SIG-M5 treated with dmso at 0.1 percent for 504 hours (cell line): Measurements from ENCODE around the gene FAM187B.
"Not testable (repeated sequence)": the region's sequence is repeated elsewhere in the genome, so short reads cannot be mapped to it uniquely, and the experiment has no call there.

Source experiments
- DNase-seq: peaks from one replicate; lab custom pipeline; 2025; ENCODE audit not compliant: unreplicated experiment; lab: John Stamatoyannopoulos, UW

The FAM187B gene

DNA sequence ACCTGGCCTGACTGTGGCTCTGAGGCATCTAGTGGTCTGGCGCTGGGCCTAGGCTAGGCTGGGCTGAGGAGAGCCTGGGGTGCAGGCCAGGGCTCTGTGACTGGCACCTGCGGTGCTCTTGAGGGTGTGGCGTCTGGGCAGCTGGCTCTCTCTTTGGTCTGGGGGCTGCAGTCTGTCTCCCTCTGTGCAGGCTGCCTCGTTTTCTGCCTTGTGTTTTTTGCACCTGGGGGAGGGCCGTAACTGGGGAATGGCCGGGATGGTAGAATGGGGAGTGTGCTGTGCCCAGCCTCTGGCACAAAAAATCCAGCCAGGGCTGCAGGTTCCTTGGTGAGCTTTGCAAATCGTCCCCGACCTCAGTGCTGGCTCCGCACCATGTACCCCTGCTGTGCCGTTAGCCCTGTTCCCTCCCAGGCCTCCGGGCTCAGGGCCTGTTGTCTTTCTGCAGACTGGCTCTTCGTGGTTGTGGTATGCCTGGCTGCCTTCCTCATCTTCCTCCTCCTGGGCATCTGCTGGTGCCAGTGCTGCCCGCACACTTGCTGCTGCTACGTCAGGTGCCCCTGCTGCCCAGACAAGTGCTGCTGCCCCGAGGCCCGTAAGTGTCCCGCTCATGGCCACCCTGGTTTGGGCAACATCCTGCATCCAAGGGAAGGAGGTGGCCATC is 33.7 kb upstream of the FAM187B start:
- DNase-seq = no peak

DNA sequence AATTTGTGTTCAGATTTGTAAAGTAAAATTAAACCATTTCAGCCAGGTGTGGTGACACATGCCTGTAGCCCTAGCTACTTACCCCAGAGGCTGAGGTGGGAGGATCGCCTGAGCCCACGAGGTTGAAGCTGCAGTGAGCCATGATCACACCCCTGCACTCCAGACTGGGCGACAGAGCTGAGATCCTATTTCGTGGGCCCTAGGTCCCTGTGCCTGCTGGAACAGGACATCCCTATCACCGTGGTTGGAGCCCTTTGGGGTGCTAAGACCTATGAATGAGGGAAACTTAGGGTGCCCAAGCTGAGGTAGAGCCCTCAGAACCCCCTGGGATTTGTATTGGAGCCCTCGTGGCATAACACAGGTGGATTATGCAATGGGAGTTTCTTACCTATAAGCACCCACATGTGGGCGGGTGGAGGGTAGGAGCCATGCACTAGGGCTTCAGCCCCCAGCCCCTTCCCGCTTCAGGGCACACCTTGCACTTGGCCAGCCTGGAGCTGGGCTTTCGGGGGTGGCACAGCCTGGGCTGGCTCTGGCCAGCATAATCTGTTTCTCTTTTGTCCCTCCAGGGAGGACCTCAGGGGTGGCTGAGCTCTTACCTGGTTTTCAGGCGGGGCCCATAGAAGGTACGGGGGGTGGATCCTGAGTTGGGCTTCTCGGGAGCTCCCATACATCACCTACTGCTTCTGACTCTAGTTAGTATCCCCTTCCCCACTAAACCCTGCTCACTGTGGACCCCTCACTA is 33.0 kb upstream of the FAM187B start:
- DNase-seq = no peak

DNA sequence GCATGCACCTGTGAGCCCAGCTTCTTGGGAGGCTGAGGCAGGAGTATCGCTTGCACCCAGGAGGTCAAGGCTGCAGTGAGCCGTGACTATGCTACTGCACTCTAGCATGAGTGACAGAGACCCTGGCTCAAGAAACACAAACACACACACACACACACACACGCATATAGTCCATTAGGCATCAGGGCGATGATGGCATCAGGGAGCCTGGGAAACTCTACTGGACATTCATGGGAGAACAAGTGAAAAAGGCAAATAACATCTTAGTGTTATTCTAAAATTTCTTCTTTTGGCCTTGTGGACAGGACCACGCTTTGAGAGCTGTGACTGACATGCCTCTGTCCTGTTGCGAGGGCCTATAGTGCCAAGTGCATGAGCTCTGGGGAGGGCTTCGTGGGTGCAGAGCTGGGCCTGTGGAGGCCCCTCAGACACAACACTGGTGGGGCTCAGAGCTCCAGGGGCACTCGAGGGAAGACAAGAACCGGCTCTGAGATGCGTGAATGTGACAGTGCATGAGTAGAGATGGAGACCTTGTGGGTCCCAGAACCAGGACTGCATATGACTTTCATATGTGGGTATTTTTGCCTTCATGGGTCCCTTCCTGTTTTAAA is 32.3 kb upstream of the FAM187B start:
- no peak for DNase-seq

DNA sequence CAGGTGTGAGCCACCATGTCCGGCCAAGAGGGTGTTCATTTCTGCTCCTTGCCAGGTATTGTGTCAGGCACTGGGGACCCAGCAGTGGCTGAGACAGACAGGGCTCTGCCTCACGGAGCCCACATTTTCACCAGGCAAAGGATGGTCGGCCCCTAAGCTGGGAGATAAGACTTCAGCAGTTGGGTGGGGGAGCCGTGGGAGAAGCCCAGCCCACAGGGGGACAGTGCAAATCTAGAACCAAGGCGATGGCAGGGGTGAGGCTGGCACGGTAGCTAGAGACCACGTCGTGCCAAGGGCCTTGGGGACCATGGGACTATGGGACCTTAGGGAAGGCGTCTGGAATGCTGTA is 28.5 kb upstream of the FAM187B start:
- no peak for DNase-seq

DNA sequence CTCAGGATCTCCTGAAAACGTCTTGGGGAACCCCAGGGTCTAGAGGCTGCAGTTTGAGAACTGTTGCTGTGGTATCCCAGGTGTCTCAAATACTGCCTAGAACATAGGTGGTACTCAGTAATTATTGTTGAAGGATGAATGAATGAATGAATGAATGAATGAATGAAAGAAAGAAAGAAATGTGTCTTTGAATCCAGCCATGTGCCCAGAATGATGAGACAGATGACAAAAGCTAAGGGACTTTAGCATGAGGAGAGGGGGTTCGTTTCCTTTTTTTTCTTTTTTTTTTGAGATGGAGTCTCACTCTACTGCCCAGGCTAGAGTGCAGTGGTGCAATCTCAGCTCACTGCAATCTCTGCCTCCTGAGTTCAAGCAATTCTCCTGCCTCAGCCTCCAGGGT is 28.0 kb upstream of the FAM187B start:
- no peak for DNase-seq

DNA sequence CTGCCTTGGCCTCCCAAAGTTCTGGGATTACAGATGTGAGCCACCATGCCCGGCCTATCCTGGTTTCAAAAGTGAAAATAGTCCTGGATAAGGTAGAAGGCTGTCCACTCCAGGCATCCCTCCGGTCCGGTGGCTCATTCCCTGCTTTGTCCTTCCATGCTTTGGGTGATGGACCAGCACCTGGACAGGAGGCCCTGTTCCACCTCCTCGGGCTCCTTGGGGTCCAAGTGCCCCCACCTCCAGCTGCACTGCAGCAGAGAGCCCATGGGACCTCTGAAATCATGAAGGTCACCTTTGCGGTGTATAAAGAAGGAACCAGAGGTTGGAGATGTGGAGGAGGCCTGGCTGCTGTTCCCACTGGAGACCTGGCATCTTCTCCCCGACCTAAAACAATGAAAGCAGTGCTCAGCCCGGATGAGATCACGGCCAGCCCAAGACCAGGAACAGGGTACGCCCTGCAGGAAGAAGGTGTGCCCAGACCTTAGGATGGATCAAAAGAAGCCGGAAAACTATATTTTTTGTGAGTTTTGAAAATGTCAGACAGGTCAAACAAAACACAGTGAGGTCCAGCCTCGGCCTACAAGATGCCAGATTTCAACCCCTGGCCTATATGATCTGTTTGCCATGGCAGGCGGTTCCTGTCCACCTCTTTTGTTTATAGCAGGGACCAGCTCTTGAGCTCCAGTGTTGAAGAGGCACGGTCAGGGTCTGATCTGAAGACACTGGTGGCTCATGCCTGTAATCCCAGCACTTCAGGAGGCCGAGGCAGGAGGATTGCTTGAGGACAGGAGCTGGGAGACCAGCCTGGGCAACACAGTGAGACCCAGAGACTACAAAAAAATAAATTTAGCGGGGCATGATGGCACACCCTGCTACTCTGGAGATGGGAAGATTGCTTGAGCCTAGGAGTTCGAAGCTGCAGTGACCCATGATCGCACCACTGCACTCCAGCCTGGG is 26.1 kb upstream of the FAM187B start:
- DNase-seq = no peak

DNA sequence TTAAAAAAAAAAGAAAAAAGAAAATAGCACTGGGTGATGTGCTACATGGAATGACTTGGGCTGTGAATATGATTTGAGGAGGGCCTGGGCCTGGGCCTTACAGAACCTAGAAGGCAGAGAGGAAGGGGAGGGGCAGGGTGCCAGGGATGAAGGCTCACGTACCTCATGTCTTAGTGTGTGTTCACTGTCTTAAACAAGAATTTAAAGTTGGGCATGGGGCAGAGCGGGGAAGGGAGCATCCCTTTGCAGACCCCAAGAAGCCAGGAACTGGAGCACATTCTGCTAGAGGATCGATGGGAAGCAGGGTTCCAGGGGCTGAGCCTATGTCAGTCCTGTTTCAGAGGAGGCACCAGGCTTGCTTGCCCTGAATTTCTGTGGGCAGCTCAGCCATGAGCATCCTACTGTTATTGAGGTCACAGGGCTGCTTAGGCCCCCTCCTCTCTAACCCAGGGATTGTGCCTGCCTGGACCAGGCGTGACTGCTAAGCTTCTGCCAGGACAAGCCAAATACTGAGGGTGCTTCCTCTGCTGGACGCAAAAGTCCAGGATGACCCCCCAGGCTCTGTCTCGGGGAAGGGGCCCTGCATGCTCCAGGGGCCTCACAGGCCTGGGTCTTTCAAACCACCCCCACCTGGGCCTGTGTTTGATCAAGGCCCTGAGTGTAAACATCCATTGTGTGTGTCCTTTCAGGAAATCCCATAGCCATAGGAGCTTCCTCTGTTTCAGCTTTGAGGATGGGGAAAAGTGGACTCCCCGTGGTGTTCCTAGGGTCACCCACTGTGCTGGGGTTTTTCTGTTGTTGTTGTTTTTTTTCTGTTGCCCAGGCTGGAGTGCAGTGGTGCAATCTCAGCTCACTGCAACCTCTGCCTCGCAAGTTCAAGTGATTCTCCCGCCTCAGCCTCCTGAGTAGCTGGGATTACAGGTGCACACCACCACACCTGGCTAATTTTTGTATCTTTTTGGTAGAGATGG is 25.1 kb upstream of the FAM187B start:
- no peak for DNase-seq

DNA sequence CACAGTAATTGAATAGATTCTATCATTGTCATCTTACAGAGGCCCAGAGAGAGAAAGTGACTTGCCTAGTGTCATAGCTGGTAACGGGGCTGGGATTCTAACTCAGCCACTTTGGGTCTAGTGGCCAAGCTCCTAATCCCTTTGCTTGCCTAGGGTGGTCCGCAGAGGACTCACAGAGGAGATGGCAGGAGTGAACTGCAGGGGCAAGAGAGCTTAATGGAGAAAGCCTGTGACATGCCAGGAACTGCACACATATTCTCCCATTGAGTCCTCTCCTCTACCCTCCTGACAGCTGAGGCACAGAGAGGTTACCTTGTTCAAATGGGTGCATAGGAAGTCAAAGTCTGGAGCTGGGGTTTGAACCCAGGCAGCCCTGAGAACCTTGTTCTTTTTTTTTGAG is 22.9 kb upstream of the FAM187B start:
- no peak for DNase-seq

DNA sequence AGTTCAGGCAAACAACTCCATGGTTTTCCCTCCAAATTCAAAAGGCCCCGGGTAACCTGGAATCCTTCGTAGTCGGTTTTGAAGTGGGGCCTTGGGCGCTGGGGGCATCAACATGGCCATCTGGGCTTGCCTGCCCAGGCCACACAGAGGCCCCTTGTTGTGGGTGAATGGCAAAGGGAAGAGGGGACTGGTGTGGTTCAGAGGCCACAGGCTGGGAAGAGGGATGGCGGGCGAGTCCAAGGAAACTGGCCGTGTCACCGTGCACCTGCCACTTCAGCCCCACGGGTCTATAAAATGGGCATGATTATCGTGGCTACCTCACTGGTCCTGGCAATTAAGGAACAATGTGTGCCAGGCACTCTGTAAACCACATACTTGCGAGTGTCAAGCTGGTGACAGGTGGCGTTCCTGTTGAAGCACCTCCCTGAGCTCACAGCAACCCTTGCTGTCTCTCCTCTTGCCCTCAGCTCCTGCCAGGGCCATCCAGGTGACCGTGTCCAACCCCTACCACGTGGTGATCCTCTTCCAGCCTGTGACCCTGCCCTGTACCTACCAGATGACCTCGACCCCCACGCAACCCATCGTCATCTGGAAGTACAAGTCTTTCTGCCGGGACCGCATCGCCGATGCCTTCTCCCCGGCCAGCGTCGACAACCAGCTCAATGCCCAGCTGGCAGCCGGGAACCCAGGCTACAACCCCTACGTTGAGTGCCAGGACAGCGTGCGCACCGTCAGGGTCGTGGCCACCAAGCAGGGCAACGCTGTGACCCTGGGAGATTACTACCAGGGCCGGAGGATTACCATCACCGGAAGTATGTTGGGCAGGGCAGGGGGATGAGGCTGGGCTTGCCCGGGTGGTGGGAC is 21.5 kb upstream of the FAM187B start:
- no peak for DNase-seq

DNA sequence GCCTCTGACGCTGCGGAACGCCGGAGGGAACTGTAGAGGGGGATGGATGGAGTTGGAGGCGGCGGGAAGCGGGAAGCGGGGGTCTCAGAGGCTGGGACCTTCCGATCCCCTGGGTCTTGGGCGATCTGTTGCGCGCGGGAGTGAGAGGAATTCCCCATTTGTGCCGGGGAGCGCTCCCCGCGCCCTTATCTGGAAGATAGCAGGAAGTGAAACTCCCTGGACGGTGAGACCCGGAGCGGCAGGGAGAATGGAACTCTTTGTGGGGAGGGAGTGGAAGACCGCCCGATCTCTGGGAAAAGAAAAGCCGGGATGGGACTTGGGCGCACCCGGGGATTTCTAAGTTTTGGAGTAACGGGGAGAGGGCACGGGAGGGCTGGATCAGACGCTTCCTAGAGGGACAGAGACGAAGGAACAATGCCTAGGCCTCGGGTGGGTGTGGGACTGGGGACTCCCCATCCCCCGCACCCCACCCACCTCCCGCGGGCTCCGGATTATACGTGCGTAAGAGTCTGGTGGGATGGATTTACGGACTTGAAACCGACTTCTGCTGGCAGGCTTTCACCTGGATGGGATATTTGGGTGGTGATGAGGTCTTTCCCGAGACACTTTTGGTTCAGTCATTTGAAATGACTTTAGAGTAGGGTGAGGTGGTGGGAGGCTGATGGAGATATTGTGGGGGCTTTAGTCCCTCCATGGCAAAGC is 20.8 kb upstream of the FAM187B start:
- DNase-seq = no peak

DNA sequence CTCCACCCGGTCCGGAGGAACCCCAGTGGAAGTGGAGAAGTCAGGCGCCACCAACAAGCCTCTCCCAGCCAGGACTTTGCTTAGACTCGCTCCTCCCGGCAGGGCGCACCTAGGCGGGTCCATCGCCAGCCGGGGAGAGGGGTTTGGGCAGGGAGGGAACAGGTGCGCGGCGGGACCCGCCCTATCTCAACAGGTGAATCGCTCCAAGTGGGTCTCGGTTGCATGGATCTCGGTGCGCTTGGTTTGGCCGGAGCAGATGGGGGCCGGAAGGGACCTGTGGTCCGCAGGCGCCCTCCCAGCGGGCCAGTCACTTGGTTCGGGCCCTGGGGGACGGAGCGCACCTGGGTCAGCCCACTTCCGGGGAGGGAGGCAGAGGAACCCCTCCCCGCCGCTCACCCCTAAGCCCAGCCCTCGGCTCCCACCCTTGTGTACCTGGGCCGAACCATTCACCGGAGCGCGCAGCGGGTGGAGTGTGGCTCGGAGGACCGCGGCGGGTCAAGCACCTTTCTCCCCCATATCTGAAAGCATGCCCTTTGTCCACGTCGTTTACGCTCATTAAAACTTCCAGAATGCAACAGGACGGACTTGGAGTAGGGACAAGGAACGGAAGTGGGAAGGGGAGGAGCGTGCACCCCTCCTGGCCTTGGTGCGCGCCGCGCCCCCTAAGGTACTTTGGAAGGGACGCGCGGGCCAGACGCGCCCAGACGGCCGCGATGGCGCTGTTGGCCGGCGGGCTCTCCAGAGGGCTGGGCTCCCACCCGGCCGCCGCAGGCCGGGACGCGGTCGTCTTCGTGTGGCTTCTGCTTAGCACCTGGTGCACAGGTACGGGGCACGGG is 20.0 kb upstream of the FAM187B start, which contains the start of gene LSR:
LSR (plus strand) TSS at position 693 of the 836 bp plus-strand sequence; CDS start at position 714, 21 bp downstream.
- peak; percentile 31 for DNase-seq

DNA sequence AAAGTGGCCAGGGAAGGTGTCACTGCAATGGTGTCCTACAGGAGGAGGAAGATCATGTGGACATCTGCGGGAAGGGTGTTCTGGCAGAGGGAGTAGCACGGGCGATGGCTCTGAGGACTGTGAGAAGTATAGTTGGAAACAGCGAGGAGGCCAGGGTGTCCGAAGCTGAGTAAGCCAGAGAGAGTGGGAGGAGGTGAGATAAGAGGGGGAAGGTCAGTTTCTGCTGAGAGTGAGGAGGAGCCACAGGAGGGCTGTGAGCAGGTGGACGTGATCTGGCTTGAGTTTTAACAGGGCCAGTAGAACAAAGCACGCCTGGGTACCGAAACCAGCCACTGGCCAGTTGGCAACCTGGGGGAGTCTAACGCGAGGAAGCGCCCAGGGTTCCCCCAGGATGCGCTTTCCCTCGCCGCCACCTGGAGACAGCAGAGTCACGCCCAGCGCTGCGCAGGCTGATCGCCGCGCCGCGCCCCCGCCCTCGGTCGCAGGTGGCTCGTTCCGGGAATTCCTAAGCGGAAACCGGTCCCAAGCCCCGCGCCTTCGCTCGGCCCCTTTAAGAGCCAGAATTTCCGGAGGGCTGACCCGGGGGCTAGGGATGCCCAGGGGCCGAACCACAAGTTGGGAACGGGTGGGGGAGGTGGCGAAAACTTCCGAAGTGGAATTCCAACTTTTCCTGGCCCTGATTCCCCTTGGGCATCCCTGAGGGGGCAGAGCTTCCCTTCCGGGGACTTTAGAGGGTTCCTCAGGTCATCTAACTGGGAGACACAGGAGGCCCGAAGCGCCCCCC is 19.2 kb upstream of the FAM187B start:
- peak; percentile 20 for DNase-seq

DNA sequence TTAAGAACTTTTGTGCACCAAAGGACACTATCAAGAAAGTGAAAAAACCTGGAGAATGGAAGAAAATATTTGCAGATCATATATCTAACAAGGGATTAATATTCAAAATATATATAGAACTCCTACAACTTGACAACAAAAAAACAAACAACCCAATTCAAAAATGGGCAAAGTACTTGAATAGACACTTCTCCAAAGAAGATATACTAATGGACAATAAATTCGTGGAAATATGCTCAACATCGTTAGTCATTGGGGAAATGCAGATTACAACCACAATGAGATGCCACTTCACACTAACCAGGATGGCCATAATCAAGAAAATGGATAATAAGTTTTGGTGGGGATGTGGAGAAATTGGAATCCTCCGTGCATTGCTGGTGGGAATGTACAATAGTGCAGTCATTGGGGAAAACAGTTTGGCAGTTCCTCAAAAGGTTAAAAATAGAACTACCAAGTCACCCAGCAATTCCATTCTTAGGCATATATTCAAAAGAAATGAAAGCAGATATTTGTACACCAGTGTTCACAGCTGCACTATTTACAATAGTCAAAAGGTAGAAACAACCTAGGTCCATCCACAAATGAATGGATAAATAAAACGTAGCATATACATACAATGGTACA is 18.0 kb upstream of the FAM187B start:
- DNase-seq = no peak

DNA sequence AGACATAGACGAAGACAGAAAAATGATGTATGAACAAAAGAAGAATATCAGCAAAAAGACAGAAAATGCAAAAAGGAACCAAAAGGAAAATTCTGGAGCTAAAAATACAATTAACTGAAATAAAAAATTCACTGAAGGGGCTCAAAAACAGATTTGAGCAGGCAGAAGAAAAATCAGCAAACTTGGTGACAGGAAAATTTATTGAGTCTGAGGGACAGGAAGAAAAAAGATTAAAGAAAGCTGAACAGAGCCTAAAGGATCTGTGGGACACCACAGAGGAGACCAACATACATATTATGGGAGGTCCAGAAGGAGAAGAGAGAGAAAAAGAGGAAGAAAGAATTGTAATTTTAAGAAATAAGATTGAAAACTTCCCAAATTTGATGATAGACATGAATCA is 12.9 kb upstream of the FAM187B start:
- no peak for DNase-seq

DNA sequence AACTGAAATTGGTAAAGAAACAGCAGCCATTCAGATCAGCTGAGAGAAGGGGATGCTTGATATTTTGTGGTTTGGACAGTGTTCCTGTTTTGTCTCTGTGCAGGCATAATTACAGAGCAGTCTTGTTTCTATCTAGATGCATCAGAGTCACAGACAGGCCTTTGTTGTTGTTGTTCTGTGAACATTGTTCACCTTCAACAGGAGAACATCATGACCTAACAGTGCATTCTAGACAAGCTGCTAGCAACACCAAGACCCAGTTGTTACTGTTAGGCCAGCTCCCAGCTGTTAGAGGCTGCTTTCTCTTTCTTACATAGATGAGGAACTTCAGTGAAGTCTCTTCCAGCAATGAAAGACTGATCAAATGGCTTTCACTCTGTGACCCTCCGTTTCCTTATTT is 11.8 kb upstream of the FAM187B start:
- peak; percentile 15 for DNase-seq

DNA sequence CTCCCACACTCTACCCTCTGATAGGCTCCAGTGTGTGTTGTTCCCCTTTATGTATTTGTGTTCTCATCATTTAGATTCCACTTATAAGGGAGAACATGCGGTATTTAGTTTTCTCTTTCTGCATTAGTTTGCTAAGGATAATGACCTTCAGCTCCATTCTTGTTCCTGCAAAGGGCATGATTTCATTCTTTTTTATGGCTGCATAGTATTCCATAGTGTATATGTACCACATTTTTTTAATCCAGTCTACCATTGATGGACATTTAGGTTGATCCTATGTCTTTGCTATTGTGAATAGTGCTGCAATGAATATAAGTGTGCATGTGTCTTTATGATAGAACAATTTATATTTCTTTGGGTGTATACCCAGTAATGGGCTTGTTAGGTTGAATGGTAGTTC is 11.1 kb upstream of the FAM187B start:
- not testable (repeated sequence) for DNase-seq
